ES-I3 (cell line): ENCODE measurements around the gene ATP2B2.
"Not testable (repeated sequence)": the region's sequence is repeated elsewhere in the genome, so short reads cannot be mapped to it uniquely, and the experiment has no call there.

Source experiments
- H3K36me3 ChIP-seq: 2 replicates; pipeline ENCODE4 v1.6.1; 2013; ENCODE audit warnings: mild to moderate bottlenecking, low read length, control low read depth, moderate library complexity; ENCODE audit not compliant: insufficient read depth
- H3K4me1 ChIP-seq: 2 replicates; pipeline ENCODE4 v1.6.1; 2013; ENCODE audit warnings: mild to moderate bottlenecking, control low read depth, low read length; ENCODE audit not compliant: insufficient read depth
- H3K9ac ChIP-seq: 2 replicates; pipeline ENCODE4 v1.6.1; 2013; ENCODE audit warnings: low read depth, mild to moderate bottlenecking, low read length, moderate library complexity
- H3K9me3 ChIP-seq: 2 replicates; pipeline ENCODE4 v1.6.1; 2013; ENCODE audit warnings: mild to moderate bottlenecking, low read length, moderate library complexity; ENCODE audit not compliant: control insufficient read depth, insufficient read depth

The ATP2B2 gene

GRCh38 chr3:10382445-10382844 is 122.9 kb downstream of the ATP2B2 start:
- not testable (repeated sequence) for H3K36me3 ChIP-seq, H3K4me1 ChIP-seq, H3K9me3 ChIP-seq, H3K9ac ChIP-seq

- Histone ChIP-seq H3K9ac (no peak overlapping the region), H3K9me3 (no peaks in the 10 kb centered on the region), H3K36me3 (no peaks in the 10 kb centered on the region), H3K4me1 (0 out of 2 replicates have a peak, but pooled peaks cover 1% of the 10 kb centered on the region)
Observed at GRCh38 chr3:10381336-10381735, 124.0 kb downstream of the ATP2B2 start.

GRCh38 chr3:10380906-10381305 is 124.5 kb downstream of the ATP2B2 start:
- H3K4me1 ChIP-seq, result peaks cover 6% of the 10 kb centered on the region; the same call in 1 of the 2 replicates
- no peaks in the 10 kb centered on the region for H3K9me3 ChIP-seq
- H3K36me3 ChIP-seq, result no peaks in the 10 kb centered on the region
- H3K9ac ChIP-seq, result no peak overlapping the region

GRCh38 chr3:10379961-10380360 is 125.4 kb downstream of the ATP2B2 start:
- H3K36me3 ChIP-seq, result no peaks in the 10 kb centered on the region
- H3K9me3 ChIP-seq, result no peaks in the 10 kb centered on the region
- H3K4me1 ChIP-seq, result peaks cover 6% of the 10 kb centered on the region; the same call in 1 of the 2 replicates
- no peak overlapping the region for H3K9ac ChIP-seq

GRCh38 chr3:10379161-10379560 is 126.2 kb downstream of the ATP2B2 start:
- H3K4me1 ChIP-seq, result peaks cover 7% of the 10 kb centered on the region; the same call in 1 of the 2 replicates
- H3K9ac ChIP-seq, result no peak overlapping the region
- no peaks in the 10 kb centered on the region for H3K36me3 ChIP-seq
- no peaks in the 10 kb centered on the region for H3K9me3 ChIP-seq

GRCh38 chr3:10378742-10379141 is 126.6 kb downstream of the ATP2B2 start:
- H3K4me1 ChIP-seq, result peaks cover 11% of the 10 kb centered on the region
- H3K9me3 ChIP-seq, result no peaks in the 10 kb centered on the region

GRCh38 chr3:10378246-10378645 is 127.1 kb downstream of the ATP2B2 start:
- Histone ChIP-seq H3K9me3 (no peaks in the 10 kb centered on the region), H3K9ac (no peak overlapping the region), H3K36me3 (no peaks in the 10 kb centered on the region), H3K4me1 (peaks cover 13% of the 10 kb centered on the region)

More at GRCh38 chr3:10378742-10379141, 126.6 kb downstream of the ATP2B2 start:
- Histone ChIP-seq H3K36me3 (no peaks in the 10 kb centered on the region), H3K9ac (no peak overlapping the region)

GRCh38 chr3:10377148-10377725 is 128.1 kb downstream of the ATP2B2 start:
- Histone ChIP-seq H3K36me3 (no peaks in the 10 kb centered on the region), H3K9me3 (no peaks in the 10 kb centered on the region), H3K9ac (no peak overlapping the region), H3K4me1 (peaks cover 13% of the 10 kb centered on the region)

- Histone ChIP-seq H3K36me3 (no peaks in the 10 kb centered on the region), H3K4me1 (peaks cover 13% of the 10 kb centered on the region), H3K9ac (no peak overlapping the region), H3K9me3 (no peaks in the 10 kb centered on the region)
Observed at GRCh38 chr3:10376353-10376752, 129.0 kb downstream of the ATP2B2 start.

- no peaks in the 10 kb centered on the region for H3K36me3 ChIP-seq
- 0 out of 2 replicates have a peak, but pooled peaks cover 3% of the 10 kb centered on the region for H3K9me3 ChIP-seq
- H3K9ac ChIP-seq, result no peak overlapping the region
- H3K4me1 ChIP-seq, result peaks cover 13% of the 10 kb centered on the region
Observed at GRCh38 chr3:10375296-10376053, 129.9 kb downstream of the ATP2B2 start.

GRCh38 chr3:10374311-10374710 is 131.1 kb downstream of the ATP2B2 start:
- H3K9ac ChIP-seq, result no peak overlapping the region
- peaks cover 13% of the 10 kb centered on the region for H3K4me1 ChIP-seq
- H3K36me3 ChIP-seq, result no peaks in the 10 kb centered on the region
- 0 out of 2 replicates have a peak, but pooled peaks cover 3% of the 10 kb centered on the region for H3K9me3 ChIP-seq

GRCh38 chr3:10373686-10374261 is 131.6 kb downstream of the ATP2B2 start:
- H3K36me3 ChIP-seq, result no peaks in the 10 kb centered on the region
- H3K4me1 ChIP-seq, result peaks cover 13% of the 10 kb centered on the region
- no peak overlapping the region for H3K9ac ChIP-seq
- 0 out of 2 replicates have a peak, but pooled peaks cover 3% of the 10 kb centered on the region for H3K9me3 ChIP-seq

GRCh38 chr3:10371789-10372188 is 133.6 kb downstream of the ATP2B2 start:
- Histone ChIP-seq H3K9ac (no peak overlapping the region), H3K4me1 (peaks cover 13% of the 10 kb centered on the region)

GRCh38 chr3:10371167-10371566 is 134.2 kb downstream of the ATP2B2 start:
- H3K9ac ChIP-seq, result no peak overlapping the region
- H3K36me3 ChIP-seq, result no peaks in the 10 kb centered on the region
- H3K4me1 ChIP-seq, result peaks cover 12% of the 10 kb centered on the region
- 0 out of 2 replicates have a peak, but pooled peaks cover 3% of the 10 kb centered on the region for H3K9me3 ChIP-seq

More at GRCh38 chr3:10371789-10372188, 133.6 kb downstream of the ATP2B2 start:
- Histone ChIP-seq H3K9me3 (0 out of 2 replicates have a peak, but pooled peaks cover 3% of the 10 kb centered on the region), H3K36me3 (no peaks in the 10 kb centered on the region)
